OCI-LY7 (cell line): ENCODE measurements around the gene ZNF516.

Experiments used
- EZH2phosphoT487 ChIP-seq: fragments of 200-600 bp; sonication (generic); IDR thresholded peaks from 2 replicates; pipeline ENCODE4 v1.6.1; 2018; ENCODE audit warnings: low read depth, borderline replicate concordance, mild to moderate bottlenecking, mixed run types, antibody characterized with exemption, low read length, moderate library complexity, mixed read lengths
- TF ChIP-seq, protein P1 (sequence below): fragments of 200-600 bp; sonication (generic); conservative IDR thresholded peaks from 2 replicates; pipeline ENCODE4 v1.5.1; 2014; ENCODE audit warnings: mild to moderate bottlenecking, antibody characterized with exemption, low read length, moderate library complexity, mixed read lengths

DNA sequence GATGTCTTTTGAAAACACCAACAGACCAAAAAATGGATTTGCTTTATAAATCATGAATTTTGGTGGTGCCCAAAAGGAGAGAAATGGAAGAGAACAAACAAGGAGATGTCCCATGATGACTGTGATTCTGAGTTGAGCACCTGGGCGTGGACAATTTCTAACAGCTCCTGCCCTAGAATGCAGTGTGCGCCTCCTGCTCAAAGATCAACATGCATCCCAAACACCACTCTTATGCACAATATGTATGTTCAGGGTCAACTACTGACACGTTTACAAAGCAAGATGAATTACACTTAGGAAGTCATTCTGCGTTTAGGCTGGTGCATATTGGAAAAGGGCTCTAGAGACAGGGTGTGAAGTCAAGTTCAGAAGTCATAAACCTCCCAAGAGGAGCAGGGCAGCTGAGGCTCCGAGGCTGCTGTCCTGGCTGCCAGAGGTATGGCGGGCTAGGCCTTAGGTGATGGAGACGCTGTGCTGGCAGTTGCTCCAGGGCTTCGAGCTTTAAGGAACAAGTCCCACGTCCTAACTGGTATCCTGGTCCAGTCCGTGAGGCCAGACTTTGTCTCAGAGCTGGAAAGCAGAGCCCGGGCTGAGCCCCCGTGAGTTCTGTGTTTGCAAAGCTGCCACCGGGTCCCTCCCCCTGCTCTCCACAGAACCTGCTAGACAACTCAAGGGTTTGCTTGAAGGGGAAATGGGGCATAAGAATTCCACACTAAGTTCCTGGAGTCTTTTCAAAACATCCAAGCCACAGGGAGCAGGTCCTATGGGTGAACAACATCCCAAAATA lies 74.0 kb downstream of the ZNF516 start:
- TF ChIP-seq, protein P1, sequence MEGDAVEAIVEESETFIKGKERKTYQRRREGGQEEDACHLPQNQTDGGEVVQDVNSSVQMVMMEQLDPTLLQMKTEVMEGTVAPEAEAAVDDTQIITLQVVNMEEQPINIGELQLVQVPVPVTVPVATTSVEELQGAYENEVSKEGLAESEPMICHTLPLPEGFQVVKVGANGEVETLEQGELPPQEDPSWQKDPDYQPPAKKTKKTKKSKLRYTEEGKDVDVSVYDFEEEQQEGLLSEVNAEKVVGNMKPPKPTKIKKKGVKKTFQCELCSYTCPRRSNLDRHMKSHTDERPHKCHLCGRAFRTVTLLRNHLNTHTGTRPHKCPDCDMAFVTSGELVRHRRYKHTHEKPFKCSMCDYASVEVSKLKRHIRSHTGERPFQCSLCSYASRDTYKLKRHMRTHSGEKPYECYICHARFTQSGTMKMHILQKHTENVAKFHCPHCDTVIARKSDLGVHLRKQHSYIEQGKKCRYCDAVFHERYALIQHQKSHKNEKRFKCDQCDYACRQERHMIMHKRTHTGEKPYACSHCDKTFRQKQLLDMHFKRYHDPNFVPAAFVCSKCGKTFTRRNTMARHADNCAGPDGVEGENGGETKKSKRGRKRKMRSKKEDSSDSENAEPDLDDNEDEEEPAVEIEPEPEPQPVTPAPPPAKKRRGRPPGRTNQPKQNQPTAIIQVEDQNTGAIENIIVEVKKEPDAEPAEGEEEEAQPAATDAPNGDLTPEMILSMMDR, result no peak
- TF ChIP-seq EZH2phosphoT487, result no peak
